Measurements from ENCODE around the gene NUTM2F. TPM values are rescaled to one million over a fixed set of nuclear protein-coding genes. Genes with fewer than 3 reads are reported as not detected.
"Not testable (repeated sequence)": the region's sequence is repeated elsewhere in the genome, so short reads cannot be mapped to it uniquely, and the experiment has no call there.

The NUTM2F gene
- total RNA-seq, 1 experiment from 2014 or later: not detected

DNA sequence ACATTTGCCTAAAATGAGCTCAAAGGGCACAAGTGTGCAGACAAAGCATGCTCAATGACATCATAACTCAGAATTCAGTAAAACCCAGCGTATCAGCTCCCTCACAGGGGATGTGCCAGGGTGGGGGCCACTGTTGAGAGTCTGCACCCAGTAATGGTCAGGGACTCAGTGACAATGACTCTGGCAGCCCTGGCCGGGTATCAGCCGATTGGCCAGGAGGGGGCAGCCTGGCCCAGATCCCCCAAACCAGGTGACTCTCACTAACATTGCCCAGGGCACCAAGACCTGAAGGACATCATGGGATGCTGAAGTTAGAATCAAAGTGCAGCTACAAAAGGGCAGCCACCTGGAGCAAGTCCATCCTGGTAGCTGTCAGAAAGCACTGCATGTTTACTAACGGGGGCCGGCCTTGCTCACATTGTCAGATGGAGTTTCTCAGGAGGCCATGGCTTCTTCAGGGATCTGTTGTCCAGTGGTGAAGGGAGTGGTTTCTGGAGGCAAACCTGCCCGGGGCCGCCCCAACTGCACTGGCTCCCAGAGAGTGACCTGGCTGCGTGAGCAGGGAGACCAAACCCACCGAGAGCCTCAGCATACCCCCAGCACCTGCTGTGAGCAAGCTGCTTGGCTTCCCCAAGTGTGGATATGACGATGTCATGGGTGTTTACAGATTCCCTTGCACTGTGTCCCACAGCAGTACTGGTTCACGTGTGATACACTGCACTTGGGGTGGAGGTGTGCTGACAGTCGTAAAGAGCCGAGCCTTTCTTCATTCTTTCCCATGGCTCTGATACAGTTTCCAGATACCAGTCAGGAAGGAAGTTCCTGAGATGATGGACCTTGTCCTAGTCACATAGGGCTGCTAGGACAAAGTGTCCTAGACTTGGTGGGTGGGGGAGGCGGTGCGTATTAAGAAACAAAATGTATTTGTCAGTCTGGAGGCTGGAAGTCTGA is 13.1 kb downstream of the NUTM2F start:
- not testable (repeated sequence) for DNase-seq (ENCODE audit: low spot score)

DNA sequence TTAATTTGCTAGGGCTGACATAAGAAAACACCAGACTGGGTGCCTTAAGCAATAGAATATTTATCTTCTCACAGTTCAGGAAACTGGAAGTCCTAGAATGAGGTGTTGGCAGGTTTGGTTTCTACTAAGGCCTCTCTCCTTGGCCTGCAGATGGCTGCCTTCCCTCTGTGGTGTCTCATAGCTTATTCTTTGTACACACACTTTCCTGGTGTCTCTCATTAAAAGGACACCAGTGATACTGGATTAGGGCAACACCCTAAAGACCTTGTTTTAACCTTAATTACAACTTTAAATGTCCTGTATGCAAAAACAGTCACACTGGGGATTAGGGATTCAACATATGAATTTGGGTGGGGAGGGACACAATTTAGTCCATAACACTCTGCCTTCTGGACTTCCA is 25.1 kb downstream of the NUTM2F start:
- no peak for DNase-seq (ENCODE audit: low spot score)

DNA sequence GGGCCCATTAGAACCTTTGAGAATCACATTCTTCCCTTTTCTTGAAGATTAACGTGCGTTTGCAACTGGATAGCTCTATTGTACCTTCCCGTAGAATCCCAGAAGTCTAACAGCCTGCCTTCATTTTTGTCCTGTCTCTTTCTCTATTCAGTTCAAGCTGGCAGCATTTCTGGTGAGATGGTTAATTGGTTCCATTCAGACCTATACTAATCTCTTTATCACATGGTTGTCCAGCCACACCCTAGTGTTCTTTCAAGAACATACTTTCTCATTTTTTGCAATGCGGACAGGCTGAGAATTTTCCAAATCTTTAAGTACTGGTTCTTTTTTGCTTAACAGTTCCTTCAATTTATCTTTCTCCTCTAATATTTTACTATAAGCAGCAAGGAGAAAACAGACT is 26.0 kb downstream of the NUTM2F start:
- no peak for DNase-seq (ENCODE audit: low spot score)

DNA sequence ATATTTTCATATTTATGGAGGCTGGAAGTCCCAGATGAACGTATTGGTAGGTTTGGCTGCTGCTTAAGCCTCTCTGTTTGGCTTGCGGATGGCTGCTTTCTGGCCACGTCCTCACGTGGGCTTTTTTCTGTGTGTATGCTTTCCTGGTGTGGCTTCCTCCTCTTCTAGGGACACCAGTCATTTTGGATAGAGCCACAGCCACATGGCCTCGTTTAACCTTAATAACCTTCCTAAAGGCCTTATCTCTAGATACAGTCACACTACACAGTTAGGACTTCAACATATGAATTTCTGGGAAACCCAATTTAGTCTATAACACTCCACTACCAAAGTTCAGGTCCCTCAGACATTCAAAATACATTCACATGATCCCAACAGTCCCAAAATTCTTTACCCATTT is 26.9 kb downstream of the NUTM2F start:
- DNase-seq (ENCODE audit: low spot score): no peak

DNA sequence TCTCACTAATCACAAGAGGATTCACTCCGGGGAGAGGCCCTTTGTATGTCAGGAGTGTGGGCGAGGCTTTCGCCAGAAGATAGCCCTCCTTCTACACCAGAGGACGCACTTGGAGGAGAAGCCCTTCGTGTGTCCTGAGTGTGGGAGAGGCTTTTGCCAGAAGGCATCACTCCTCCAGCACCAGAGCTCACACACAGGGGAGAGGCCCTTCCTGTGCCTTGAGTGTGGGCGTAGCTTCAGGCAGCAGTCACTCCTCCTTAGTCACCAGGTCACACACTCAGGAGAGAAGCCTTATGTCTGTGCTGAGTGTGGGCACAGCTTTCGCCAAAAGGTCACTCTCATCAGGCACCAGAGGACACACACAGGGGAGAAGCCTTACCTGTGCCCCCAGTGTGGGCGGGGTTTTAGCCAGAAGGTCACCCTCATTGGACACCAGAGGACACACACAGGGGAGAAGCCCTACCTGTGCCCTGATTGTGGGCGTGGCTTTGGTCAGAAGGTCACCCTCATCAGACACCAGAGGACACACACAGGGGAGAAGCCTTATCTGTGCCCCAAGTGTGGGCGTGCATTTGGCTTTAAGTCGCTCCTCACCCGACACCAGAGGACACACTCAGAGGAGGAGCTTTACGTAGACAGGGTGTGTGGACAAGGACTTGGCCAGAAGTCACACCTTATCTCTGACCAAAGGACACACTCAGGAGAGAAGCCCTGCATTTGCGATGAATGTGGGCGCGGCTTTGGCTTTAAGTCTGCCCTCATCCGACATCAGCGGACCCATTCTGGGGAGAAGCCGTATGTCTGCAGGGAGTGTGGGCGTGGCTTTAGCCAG is 27.8 kb downstream of the NUTM2F start:
- DNase-seq (ENCODE audit: low spot score): peak; percentile 40

DNA sequence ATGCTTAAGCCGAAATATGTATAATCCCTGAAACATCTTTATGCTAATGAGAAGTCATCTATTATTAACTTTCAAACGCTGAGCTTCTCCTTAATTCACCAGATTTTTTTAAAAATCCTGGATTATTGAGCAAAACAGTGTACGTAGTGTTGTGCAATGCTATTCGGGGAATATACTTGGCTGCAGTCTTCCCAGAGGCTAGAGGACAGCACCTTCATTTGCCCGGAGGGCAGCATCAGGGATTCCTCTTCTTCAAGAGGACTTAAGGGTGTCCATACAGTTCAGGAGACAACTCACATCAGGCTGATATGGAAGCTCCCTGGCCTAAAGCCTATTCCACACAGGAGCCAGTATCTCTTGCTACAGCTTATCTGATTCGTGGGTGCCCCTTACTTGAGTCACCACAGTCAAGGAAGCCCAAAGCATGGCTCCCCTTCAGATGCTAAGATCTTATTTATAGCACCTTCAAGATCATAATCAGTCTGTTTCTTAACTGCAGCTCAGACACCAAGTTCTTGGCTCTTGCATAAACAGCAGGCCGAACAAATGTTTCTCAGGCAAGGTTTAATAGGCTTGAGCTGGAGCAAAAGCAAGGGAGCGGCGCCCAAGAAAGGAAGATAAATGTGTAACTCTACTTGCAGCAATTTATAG is 29.4 kb downstream of the NUTM2F start:
- no peak for DNase-seq (ENCODE audit: low spot score)

DNA sequence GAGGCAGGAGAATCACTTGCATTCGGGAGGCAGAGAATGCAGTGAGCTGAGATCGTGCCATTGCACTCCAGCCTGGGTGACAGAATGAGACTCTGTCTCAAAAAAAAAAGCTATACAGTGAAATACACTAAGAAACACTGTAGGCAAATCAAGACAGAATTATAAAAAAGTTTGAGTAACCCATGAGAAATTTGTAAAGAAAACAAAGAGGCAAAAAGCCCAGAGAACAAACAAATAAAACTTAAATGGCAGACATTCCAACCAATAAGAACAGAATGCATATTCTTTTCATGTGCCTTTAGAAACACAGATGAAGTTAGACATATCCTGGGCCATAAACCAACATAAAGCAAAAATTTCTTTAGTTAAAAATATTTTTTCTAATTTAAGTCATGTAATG is 38.8 kb downstream of the NUTM2F start:
- no peak for DNase-seq (ENCODE audit: low spot score)

DNA sequence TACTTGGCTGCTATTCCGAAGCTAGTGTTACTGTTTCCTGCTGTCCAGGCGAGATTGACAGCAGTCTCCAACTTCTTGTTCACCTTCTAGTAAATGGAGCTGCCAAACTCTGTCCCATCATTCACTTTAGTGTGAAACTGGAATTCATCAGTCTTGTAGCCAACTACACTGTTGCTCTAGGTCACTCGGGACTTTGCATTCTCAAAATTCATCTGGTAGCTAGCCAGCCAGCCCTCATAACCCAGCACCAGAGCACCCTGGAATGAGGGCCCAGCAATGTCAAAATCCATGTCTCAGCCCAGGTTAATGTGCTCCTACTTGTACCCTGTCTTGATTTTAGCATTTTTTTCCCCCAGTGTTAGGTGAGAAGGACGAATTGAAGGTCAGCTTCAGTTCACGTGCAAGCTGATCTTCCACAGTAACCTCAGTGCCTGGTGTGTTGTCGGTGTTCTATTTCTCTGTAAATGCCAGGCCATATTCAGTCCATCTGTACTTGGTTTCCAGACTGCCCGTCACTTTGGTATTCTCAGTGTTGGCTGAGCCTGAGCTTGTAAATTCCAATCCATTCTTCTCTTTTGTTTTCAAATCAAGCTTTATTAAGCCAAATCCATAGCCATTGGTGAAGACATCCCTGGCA is 40.4 kb downstream of the NUTM2F start:
- no peak for DNase-seq (ENCODE audit: low spot score)

DNA sequence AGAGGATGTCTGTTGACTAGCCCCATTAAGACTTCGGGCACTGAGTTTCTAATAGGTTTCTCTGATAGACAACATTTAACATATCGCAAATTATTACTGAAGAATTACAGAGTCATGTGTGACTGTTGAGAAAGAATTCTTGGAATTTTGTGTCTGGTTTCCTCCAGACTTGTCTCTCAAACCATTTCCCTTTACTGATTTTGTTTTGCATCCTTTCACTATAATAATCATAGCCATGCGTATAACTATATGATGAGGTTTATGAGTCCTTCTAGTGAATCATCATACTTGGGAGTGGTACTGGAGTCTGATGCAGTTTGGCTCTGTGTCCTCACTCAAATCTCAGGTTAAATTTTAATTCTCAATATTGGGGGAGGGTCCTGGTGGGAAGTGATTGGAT is 42.3 kb downstream of the NUTM2F start:
- no peak for DNase-seq (ENCODE audit: low spot score)

DNA sequence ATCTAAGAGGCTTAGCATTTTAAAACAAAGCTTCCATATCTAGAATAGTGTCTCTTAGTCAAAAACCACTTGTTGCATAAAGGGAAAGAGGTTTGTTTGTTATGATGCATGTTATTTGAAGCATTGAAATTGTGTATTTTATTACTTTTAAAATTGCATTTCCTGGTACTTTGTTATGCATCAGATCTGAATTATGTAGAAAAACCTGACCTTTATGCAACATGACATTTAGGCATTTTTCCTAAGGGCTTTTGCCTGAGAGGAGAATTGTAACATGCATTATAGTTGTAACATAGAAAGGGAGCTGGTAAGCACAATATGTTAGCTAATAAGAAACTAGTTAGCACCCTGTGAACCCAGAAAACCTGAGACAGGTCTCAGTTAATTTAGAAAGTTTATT is 47.3 kb downstream of the NUTM2F start:
- DNase-seq (ENCODE audit: low spot score): no peak

DNA sequence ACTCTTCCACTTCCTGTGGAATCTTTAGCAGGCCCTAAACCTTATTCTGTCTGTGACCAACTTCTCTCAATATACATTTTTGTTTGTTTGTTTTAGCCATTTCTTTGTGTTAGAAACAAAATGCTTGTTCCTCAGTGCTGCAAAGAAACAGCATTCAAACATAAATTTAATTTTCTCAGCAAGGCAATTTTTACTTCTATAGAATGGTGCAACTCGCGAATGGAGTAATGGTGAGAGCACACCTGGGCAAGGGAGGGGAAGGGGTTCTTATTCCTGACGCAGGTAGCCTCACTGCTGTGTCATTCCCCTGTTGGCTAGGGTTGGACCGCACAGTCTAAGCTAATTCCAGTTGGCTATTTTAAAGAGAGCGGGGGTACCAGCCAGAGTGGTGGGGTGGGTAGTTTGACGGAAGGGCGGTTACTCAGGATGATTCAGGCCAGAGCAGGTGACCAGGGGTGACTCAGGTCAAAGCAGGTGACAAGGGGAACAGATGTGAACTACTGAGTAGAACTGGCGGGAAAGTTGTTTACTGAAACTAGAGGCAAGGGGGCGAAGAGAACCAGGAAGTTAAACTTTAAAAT is 47.9 kb downstream of the NUTM2F start:
- DNase-seq (ENCODE audit: low spot score): no peak

DNA sequence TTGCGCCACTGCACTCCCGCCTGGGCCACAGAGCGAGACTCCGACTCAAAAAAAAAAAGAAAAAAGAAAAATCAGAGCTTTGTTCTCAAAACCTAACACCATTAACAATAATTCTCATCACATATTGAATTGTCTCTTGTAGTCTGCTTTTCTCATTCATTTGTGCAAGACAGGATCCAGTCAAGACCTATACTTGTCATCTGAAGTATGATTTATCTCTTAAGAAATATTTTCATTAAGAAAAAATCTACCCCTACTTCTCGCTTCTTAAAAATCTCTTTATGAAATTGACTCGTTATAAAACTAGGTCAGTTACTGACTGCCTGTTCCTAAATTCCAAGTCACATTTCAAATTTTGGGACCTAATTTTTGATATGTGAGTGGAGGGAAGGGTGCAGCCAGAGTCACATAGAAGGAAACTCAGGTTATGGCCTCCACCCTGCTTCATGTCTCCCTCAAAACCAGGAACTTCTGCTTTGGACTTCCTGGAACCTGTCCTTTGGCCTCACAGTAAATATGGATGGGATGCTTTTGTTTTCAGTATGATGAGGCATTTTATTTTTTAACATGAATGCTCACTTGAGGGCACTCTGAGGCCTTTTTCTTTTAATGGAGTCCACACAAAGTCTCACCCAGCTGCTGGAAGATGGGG is 50.4 kb downstream of the NUTM2F start:
- no peak for DNase-seq (ENCODE audit: low spot score)

DNA sequence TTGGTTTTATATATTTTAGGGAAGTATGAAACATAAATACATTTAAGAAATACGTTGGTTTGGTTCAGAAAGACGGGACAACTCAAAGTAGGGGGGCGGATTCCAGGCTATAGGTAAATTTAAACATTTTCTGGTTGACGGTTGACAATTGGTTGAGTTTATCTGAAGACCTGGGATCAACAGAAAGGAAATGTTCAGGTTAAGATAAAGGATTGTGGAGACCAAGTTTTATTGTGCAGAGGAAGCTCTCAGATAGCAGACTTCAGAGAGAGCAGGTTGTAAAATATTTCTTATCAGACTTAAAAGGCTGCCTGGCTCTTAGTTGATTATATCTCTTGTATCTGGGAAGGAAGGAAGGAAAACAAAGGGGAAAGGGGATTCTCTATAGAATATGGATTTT is 51.4 kb downstream of the NUTM2F start:
- not testable (repeated sequence) for DNase-seq (ENCODE audit: low spot score)

DNA sequence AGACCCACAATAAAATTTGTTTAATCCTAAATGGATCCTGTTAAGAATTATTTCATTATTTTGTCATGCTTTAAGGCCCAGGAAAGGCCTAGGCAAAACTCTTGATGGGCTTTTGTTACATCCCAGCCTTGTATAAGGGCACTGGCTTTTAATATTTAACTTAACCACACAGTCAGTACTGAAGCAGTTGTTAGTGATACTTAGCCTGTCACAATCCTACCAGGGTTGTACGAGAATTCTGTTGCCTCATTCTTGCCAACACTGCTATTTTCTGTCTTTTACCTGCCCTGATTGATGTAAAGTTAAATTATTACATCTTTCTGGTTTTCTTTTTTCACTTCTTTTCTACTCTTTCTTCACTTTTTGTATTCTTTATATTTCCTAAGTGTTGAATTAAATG is 58.4 kb downstream of the NUTM2F start:
- no peak for DNase-seq (ENCODE audit: low spot score)

DNA sequence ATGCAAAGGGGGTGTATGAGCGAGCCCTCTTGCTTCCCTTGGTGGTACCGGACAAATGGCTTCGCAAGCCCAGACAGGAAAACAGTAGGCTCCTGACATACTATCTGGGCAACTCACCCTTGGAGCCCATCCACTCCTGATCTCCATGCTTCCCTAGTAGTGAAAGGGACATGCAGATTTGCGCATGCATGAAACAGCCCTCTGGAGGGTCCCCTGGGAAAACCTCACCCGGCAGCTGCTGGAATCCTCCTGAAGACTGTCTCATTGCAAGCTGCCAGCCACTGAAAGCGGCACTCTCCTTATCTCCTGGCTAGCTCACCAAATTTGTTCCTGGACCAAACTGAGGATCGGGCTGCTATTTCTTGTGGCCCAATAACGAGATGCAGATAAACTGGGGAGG is 59.2 kb downstream of the NUTM2F start:
- DNase-seq (ENCODE audit: low spot score): no peak

Other genes starting within 250 kb of the NUTM2F start
- 6.0 and 8.2 TPM in 2 replicates for gene PTPDC1, start 244.2 kb downstream of the NUTM2F start, total RNA-seq (2014; rRNA removed; shearing (Covaris generic))
- gene ZNF169, start 69.3 kb downstream of the NUTM2F start, total RNA-seq (2014; rRNA removed; shearing (Covaris generic)): 7.3 and 7.6 TPM in 2 replicates
- 1.3 and 1.4 TPM in 2 replicates for gene PCAT7, start 226.4 kb upstream of the NUTM2F start, total RNA-seq (2014; rRNA removed; shearing (Covaris generic))